GM21723 (cell line): ENCODE results near the gene ZNF823.
A peak's percentile ranks its signal among the peaks of the same experiment; 100 is the strongest.
"Not testable (repeated sequence)": the region's sequence is repeated elsewhere in the genome, so short reads cannot be mapped to it uniquely, and the experiment has no call there.

Experiments
- ATAC-seq: cut with Tn5 transposase; IDR thresholded peaks from one replicate; pipeline ENCODE4 v1.9.1; 2021; ENCODE audit warnings: mild to moderate bottlenecking, moderate library complexity; ENCODE audit not compliant: unreplicated experiment

ZNF823 gene

GRCh38 chr19:11738746-11739620 lies at the start of gene ZNF823:
TSS of gene ZNF823 (minus strand) at chr19:11738946. CDS start at chr19:11738819, 127 bp downstream.
- ATAC-seq: peak; percentile 91

GRCh38 chr19:11787536-11787935 lies 48.8 kb upstream of the ZNF823 start:
- no peak for ATAC-seq

- ATAC-seq: no peak
Measured at GRCh38 chr19:11784356-11784755, 45.6 kb upstream of the ZNF823 start.

- no peak for ATAC-seq
Measured at GRCh38 chr19:11783767-11784166, 45.0 kb upstream of the ZNF823 start.

- no peak for ATAC-seq
Measured at GRCh38 chr19:11781295-11782057, 42.7 kb upstream of the ZNF823 start.

- no peak for ATAC-seq
Measured at GRCh38 chr19:11780431-11781020, 41.8 kb upstream of the ZNF823 start.

- not testable (repeated sequence) for ATAC-seq
Measured at GRCh38 chr19:11776669-11777068, 37.9 kb upstream of the ZNF823 start.

- ATAC-seq: not testable (repeated sequence)
Measured at GRCh38 chr19:11771520-11771919, 32.8 kb upstream of the ZNF823 start.

GRCh38 chr19:11769995-11770394 lies 31.2 kb upstream of the ZNF823 start:
- no peak for ATAC-seq

GRCh38 chr19:11767633-11768133 lies 28.9 kb upstream of the ZNF823 start:
- ATAC-seq: peak; percentile 31

- ATAC-seq: peak; percentile 91
Measured at GRCh38 chr19:11766597-11767591, 28.1 kb upstream of the ZNF823 start, which contains the start of gene ZNF441. TSS of gene ZNF441 (plus strand) at chr19:11767000. CDS start at chr19:11767194, 194 bp downstream.

- no peak for ATAC-seq
Measured at GRCh38 chr19:11763611-11764010, 24.9 kb upstream of the ZNF823 start.

GRCh38 chr19:11763117-11763516 lies 24.4 kb upstream of the ZNF823 start:
- no peak for ATAC-seq

- ATAC-seq: no peak
Measured at GRCh38 chr19:11759805-11760204, 21.1 kb upstream of the ZNF823 start.

- no peak for ATAC-seq
Measured at GRCh38 chr19:11756965-11757364, 18.2 kb upstream of the ZNF823 start.

GRCh38 chr19:11754663-11755062 lies 15.9 kb upstream of the ZNF823 start:
- no peak for ATAC-seq

GRCh38 chr19:11752244-11752736 lies 13.5 kb upstream of the ZNF823 start:
- ATAC-seq: no peak

GRCh38 chr19:11749751-11750150 lies 11.0 kb upstream of the ZNF823 start:
- ATAC-seq: no peak

- ATAC-seq: no peak
Measured at GRCh38 chr19:11747277-11747676, 8.5 kb upstream of the ZNF823 start.

- ATAC-seq: no peak
Measured at GRCh38 chr19:11745869-11746268, 7.1 kb upstream of the ZNF823 start.
